Lower lobe of right lung (tissue), 2 donors: ENCODE results near the gene ATIC. TPM values are rescaled to one million over a fixed set of nuclear protein-coding genes. Genes with fewer than 3 reads are reported as not detected.

Source experiments
- ATAC-seq, 2 donors: fragments of 200-7000 bp; cut with Tn5 transposase; one replicate each; pipeline ENCODE4 v1.9.1; 2020 to 2022; ENCODE audit warnings: mild to moderate bottlenecking in 2 of 2, moderate library complexity in 2 of 2
- DNase-seq: peaks from one replicate; pipeline ENCODE4 v3.0.0-alpha.2; 2020
- H3K27ac ChIP-seq: fragments of 200-600 bp; one replicate; pipeline ENCODE4 v1.8.0; 2022
- H3K27me3 ChIP-seq: fragments of 200-600 bp; one replicate; pipeline ENCODE4 v1.8.0; 2022; ENCODE audit warnings: low read depth
- H3K36me3 ChIP-seq: fragments of 200-600 bp; one replicate; pipeline ENCODE4 v1.8.0; 2022; ENCODE audit warnings: mild to moderate bottlenecking
- H3K4me1 ChIP-seq: fragments of 200-600 bp; one replicate; pipeline ENCODE4 v1.8.0; 2022
- H3K4me3 ChIP-seq: fragments of 200-600 bp; one replicate; pipeline ENCODE4 v1.8.0; 2022; ENCODE audit warnings: mild to moderate bottlenecking
- H3K9me3 ChIP-seq: fragments of 200-600 bp; one replicate; pipeline ENCODE4 v1.8.0; 2022
- CTCF ChIP-seq: fragments of 200-600 bp; IDR thresholded peaks from one replicate; pipeline ENCODE4 v1.8.0; 2022; ENCODE audit warnings: antibody characterized with exemption, mild to moderate bottlenecking
- intact Hi-C: fragments of 100-400 bp; cut with DNase I; formaldehyde crosslinking; loops from one replicate; pipeline ENCODE4 v1.11.0; 2022
- total RNA-seq: library from RNA; stranded (reverse); fragmentation: NEBNext Ultra II Directional; extraction: Animal tissue kit (Norgen Biotek cat#: 25700); gene quantifications from one replicate; pipeline ENCODE4 v1.2.1, GENCODE V29; 2021
- donor health status: DM: no; HTN: yes; CAD: no; lungs with severe emphysema.

Gene ATIC
- total RNA-seq, 1 donor from 2014 or later = 65.5 TPM

GRCh38 chr2:215383652-215384279 is 71.9 kb downstream of the ATIC start:
- no peaks in the 10 kb centered on the region for H3K9me3 ChIP-seq
- H3K36me3 ChIP-seq = peaks cover 96% of the 10 kb centered on the region
- H3K4me1 ChIP-seq = no peaks in the 10 kb centered on the region
- H3K4me3 ChIP-seq = no peak overlapping the region
- H3K27me3 ChIP-seq = no peaks in the 10 kb centered on the region
- TF ChIP-seq CTCF = no peak
- no peak overlapping the region for H3K27ac ChIP-seq
- ATAC-seq (no peak), DNase-seq (no peak)
- intact Hi-C loops = no loop called here

GRCh38 chr2:215384710-215385109 is 72.9 kb downstream of the ATIC start:
- Histone ChIP-seq H3K9me3 (no peaks in the 10 kb centered on the region), H3K4me1 (no peaks in the 10 kb centered on the region), H3K36me3 (peaks cover 96% of the 10 kb centered on the region), H3K4me3 (no peak overlapping the region), H3K27ac (no peak overlapping the region), H3K27me3 (no peaks in the 10 kb centered on the region)
- ATAC-seq = no peak
- intact Hi-C loops = no loop called here
- no peak for TF ChIP-seq CTCF
- no peak for DNase-seq

- ATAC-seq (no peak), DNase-seq (no peak)
- Histone ChIP-seq H3K27me3 (no peaks in the 10 kb centered on the region), H3K9me3 (no peaks in the 10 kb centered on the region), H3K27ac (no peak overlapping the region), H3K4me1 (no peaks in the 10 kb centered on the region), H3K4me3 (no peak overlapping the region), H3K36me3 (peaks cover 95% of the 10 kb centered on the region)
- intact Hi-C loops = no loop called here
- TF ChIP-seq CTCF = no peak
Observed at GRCh38 chr2:215386566-215386965, 74.7 kb downstream of the ATIC start.

GRCh38 chr2:215388002-215388728 is 76.3 kb downstream of the ATIC start:
- DNase-seq = no peak
- TF ChIP-seq CTCF = no peak
- H3K27me3 ChIP-seq = no peaks in the 10 kb centered on the region
- ATAC-seq = no peak
- H3K27ac ChIP-seq = no peak overlapping the region
- no peaks in the 10 kb centered on the region for H3K4me1 ChIP-seq
- no peaks in the 10 kb centered on the region for H3K9me3 ChIP-seq
- no peak overlapping the region for H3K4me3 ChIP-seq
- peaks cover 95% of the 10 kb centered on the region for H3K36me3 ChIP-seq
- intact Hi-C loops = no loop called here

- H3K27ac ChIP-seq = no peak overlapping the region
- peaks cover 98% of the 10 kb centered on the region for H3K36me3 ChIP-seq
- no peak for TF ChIP-seq CTCF
- no peak overlapping the region for H3K4me3 ChIP-seq
- H3K4me1 ChIP-seq = no peaks in the 10 kb centered on the region
- no peaks in the 10 kb centered on the region for H3K9me3 ChIP-seq
- ATAC-seq (no peak), DNase-seq (no peak)
- intact Hi-C loops = no loop called here
- H3K27me3 ChIP-seq = no peaks in the 10 kb centered on the region
Observed at GRCh38 chr2:215390550-215390913, 78.7 kb downstream of the ATIC start.
